GM19239 (cell line): ENCODE measurements around the gene RPUSD1.

ENCODE experiments used
- DNase-seq: peaks from one replicate; pipeline ENCODE4 v3.0.0; 2011; ENCODE audit warnings: low spot score; ENCODE audit not compliant: insufficient read length
- FAIRE-seq: peaks from 2 replicates; lab custom pipeline; 2011; peaks lifted over from hg19 to GRCh38; lab: Jason Lieb, UNC

The RPUSD1 gene

DNA sequence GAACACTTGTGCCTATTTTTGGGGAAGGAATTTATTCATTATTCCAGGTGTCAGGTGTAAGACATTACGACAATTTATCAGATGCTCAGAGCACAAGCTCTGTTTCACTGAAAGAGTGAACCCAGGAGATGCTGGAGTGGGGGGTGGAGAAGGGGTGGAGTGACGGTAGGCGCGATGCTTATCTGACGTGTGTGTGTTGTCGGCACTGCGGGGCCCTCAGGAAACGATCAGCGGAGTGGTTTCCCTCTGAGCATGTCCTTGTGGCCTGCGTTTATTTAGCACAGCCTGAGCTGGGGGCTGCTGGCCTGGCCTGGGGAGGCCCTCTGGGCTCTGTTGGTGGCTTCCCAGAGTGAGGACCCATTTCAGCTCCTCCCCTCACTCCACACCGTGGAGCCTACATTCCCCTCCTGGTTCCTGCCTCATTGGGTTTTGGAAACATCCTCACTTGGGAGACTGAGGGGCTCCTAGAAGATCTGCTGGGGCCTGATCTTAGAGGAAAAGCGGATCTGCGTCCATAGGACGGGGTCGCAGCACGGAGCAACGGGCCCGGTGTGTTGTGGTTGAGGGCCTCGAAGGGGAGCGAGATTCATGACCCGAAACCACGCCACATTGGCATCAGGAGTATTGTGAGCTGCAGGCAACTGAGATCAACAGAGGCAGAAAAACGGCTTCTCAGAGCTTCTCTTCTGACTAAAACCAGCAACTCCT lies 31.3 kb upstream of the RPUSD1 start:
- no peak for FAIRE-seq
- no peak for DNase-seq

DNA sequence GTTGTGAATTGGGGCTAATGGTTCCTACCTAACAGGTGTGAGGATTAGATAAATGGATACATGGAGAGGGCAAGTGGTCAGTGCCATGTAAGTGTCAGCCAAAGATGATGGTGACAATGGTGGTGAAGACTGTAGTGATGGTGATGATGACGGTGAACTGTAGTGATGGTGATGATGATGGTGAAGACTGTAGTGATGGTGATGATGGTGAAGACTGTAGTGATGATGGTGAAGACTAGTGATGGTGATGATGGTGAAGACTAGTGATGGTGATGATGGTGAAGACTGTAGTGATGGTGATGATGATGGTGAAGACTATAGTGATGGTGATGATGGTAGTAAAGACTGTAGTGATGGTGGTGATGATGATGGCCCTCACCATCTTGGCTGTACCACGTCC lies 30.4 kb upstream of the RPUSD1 start:
- FAIRE-seq (no peak), DNase-seq (no peak)

DNA sequence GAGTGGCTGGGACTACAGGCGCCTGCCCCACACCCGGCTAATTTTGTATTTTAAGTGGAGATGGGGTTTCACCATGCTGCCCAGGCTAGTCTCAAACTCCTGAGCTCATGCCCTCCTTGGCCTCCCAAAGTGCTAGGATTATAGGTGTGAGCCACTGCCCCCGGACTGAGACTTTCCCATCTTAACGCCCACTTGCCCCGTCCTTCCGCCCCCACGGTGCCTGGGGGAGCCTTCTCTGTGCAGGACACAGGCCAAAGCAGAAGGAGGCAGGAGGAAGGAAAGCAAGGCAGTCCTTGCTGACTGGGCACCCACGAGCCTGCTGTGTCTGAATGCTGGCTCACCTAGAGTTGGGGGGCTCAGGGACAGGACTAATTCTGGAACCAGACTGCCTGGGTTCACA lies 30.0 kb upstream of the RPUSD1 start:
- FAIRE-seq (no peak), DNase-seq (no peak)

DNA sequence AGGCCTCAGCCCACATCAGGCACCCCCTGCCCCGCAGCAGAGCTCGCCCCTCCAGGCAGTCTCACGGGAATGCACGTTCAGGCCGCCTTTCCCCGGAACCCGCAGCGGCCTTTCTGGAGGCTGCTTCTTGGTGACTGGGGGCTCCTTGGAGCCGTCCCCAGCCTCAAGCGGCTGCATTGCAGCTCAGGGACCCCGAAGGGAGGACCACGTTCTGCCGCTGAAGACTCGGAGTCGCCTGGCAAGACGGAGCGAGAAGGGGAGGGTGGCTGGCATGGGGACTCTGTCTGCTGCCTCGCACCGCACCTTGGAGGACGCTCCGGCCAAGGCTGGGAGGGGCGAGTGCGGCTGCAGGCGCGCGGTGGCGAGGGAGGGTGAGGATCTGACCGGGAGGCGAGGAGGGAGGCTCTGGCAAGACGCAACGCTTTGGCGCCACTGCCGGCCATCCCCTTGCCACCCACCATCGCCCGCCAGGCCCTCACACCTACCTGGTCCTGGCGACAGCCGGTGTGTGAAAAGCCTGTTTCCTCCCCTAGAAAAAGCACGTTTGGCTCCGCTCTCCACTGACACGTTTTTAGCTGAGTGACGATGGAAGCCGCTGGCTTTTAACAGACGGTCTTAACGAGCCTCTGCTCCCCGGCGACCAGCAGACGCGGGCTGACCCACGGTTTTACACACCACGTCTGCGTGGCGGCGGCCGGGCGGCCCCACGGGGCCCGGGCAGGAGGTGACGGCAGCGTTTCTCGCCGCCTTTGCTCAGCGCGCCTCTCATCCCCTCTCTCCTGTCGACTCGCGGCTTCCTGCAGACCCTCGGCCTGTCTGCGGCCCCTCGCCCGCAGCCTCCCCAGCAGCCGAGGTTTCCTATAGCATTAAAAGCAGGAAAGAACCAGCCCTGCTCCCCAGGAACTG lies 29.1 kb upstream of the RPUSD1 start:
- FAIRE-seq (no peak), DNase-seq (no peak)

DNA sequence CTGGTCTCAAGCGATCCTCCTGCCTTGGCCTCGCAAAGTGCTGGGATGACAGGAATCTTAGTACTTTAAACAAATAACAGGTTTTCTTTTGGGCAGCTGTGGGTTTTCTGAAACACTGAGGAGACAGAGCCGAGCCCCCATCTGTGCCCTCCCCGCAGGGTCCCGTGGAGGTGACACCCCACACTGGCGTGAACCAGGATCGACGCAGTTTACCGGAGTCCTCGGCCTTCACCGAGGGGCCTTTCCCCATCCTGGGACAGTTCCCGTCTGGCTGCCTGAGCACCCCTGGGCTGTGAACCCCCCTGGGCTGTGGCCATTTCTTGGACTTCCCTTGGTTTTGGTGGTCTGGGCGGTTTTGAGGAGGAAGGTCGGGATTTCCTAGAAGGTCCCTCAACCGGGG lies 27.7 kb upstream of the RPUSD1 start:
- FAIRE-seq (no peak), DNase-seq (no peak)

DNA sequence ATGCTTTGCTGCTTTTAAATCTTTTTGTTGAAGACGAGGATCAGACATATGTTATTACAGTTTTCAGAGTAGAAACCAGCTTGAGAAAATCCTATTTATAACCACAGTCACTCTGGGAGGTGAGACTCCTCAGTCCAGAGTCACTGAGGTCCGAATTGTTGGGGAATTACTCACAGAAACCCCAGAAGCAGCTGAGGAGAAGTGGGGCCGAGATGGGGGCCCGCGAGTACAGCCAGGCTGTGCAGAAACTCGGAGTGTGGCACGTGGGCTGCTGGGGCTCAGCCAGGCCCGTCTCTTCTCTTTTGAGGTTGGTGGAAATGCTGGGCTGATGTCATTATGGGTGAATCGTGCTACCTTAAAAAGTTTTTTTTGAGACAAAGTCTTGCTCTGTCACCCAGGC lies 26.8 kb upstream of the RPUSD1 start:
- DNase-seq (no peak), FAIRE-seq (no peak)

DNA sequence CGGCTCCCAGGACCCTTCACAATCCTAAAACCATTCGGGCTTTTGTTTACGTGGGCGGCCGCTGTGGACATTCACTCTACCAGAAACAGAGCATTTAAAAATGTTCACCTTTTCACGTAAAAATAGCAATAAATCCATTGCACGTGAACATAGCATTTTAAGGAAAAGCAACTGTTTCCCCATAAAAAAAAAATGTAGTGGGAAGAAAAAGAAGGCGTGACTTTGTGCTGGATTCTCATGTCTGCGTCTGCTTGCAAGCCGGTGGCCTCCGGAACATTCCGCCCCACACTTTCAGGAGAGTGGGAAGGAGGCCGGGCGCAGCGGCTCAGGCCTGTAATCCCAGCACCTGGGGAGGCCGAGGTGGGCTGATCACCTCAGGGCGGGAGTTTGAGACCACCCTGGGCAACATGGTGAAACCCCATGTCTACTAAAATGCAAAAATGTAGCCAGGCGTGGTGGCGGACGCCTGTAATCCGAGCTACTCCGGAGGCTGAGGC lies 25.8 kb upstream of the RPUSD1 start:
- no peak for DNase-seq
- FAIRE-seq: no peak

DNA sequence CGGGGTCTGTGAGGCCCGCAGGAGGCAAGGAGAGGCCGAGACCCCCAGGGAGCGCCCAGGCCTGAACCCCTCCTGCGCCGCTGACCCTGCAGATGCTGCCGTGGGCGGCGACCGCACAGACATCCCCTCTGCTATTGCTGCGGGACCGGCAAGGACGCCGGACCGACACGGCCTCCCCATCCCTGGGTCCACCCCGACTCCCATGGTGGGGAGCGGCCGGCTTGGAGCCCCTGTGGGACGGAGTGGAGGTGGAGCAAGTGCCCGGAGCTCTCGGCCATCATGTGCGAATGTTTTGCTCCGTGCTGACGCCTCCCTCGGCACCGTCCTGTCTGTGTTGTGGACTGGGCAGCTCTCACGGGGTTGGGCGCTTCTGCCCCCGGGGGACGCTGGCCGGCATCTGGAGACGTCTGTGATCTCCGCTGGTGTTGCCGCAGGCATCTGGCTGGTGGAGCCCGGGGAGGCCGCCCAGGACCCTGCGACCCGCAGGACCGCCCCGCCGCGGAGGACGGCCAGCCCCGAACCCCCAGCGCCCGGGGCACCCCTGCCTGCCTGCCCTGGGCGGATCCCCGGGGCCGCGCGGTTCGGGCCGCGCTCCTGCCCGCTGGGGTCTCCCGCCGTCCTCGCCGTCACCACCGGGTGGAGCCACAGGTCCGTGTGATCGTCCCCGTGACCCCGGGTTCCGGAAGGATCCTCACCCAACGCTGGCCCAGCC lies 25.2 kb upstream of the RPUSD1 start:
- FAIRE-seq: no peak
- no peak for DNase-seq

DNA sequence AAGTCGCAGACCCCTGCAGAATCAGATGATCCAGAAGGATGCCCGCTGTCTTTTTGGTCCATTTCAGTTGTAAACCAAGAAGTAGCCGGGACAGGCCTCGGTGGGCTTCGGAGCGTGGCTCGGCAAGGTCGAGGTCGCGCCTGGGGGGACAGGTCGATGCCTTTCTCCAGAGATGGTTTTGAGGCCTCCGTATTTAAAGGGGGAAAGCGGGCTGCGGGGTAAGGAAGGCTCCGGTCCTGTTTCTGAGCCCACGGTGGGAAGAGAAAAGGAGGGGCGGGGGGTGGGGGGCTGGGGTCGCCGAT lies 19.9 kb upstream of the RPUSD1 start:
- FAIRE-seq: no peak
- no peak for DNase-seq

DNA sequence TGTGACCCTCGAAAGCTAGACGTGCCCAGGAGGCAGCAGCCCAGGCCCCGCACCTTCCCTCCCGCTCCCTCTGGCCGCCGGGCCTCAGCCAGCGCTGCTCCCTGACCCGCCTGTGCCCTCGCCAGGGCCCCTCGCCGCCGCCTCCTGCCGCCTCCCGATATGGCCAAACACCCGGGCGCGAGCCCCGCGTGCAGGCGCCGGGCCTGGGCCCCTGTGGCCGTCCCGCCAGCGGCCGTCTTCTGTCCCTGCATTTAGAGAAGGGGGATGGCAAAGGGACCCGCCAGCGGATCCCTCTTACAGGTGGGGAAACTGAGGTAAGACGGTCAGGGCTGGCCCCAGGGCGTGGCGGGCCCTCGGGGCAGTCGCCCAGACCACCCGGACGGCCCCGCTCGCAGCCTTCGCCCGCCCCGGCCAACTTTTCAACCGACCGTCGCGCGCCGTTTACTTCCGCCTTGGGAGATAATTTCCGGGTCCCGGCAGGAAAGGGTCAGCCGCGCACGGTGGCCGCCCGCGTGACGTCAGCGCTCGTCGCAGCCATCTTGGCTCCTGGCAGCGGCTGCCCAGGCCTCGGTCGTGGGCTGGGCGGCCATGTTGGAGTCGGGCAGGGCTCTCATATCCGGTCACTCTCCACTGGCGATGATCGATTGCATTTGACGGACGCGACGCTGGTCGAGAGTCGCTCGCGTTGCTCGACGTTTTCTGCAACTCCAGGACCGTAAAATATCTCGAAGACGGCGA lies 19.3 kb upstream of the RPUSD1 start:
- FAIRE-seq (peak; percentile 79), DNase-seq (peak; percentile 98)

DNA sequence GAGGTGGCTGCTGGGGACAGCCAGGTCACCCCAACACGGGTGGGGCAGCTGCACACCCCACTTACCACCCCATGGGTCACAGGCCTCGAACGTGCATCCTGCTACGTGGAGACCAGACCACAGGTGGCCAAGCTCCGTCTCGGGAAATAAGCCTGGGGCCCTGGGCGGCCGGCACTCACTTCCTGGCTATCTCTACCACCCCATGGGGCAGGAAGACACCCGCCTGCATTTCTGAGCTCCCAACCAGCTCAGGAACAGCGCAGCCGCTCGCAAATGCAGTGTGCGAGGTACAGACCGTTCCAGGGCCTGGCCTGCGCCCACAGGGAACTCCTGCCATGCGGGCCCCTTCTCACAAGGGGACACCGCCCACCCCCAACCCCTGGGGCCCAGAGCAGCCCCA lies 17.3 kb upstream of the RPUSD1 start:
- FAIRE-seq (no peak), DNase-seq (no peak)

DNA sequence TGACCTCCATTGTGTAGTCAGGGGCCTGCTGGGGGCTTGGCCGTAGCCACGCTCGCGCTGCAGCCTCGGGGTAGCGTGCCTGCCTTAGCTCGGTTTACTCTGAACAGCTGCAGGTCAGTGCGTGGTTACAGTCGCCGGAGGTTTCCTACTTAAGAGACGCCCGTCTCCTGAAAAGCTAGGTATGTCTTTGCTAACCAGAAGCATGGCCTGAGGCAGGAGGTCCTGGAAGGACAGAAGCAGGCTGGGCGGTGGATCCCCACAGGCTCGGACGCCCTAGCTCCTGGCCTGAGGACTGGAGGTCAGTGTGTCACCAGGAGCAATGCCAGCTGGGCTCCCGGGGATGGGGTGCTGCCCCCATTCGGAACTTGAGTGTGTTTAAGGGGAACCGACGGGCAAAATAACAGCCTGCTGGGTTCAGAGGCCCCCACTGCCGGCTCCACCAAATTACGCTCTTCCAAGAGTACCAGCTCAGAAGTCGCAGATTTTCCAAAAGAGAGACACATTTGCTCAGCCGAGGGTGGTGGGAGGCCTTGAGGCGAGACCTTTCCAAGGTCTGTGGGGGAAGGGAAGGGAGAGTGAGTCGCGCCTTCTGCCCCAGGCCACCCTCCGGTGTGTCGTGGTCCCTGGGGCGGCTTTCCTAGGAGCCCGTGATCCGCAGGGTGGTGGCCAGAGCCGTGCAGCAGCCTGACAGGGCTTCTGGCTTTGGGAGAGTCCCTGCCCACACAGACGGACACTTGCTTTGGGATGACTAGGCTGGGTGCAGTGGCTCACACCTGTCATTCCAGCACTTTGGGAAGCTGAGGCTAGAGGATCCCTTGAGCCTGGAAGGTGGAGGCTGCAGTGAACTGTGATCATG lies 16.2 kb upstream of the RPUSD1 start:
- FAIRE-seq (no peak), DNase-seq (no peak)

DNA sequence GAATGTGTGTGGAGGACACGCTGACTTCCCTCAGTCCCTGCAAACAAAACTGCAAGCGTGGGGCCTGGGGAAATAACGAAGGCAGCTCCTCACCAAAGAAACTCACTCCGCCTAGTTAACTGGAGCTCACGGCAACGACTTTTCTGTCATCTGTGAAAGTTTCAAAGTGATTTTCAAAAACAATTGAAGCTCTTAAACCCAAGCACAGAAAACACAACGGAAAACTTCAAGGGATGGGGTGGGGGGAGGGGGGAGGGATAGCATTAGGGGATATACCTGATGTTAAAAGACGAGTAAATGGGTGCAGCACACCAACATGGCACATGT lies 15.5 kb upstream of the RPUSD1 start:
- no peak for DNase-seq
- no peak for FAIRE-seq

DNA sequence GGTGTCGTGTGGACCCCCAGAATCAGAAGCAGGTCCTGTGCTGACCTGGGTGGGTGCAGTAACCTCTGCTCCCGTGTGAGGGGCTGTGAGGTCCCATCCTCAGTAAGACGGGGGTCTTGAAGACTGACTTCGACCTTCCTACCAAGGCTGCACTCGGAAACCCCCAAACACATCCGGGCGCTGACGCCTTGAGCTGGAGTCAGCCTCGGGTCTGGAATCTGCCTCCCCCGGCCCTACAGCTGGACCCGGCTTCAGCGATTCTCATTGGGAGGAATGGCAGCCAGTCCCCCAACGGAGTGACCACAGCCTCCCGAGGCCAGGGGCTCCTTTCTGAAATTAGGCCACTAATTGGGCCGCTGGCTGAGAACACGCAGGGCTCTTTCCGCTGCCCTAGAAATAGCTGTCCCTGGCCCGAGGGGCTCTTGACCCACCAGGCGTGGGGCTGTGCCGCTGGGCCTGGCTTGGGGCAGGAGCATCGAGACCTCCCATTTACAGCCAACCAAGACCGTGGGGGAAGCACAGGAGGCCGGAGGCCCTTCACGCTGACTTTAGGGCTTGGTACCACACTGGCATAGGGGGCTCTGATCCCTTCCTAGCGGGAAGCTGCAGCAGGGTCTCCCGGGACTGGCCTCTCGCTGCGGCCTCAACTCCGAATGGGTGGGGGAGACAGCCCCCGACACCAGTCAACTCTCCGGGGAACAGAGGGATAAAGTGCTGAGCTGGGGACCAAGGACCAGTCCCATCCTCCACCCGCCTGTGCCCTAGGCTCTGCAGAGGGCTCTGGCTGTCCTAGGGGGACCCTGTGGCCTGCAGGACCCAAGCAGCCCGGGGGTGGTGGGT lies 15.0 kb upstream of the RPUSD1 start:
- FAIRE-seq (no peak), DNase-seq (no peak)

DNA sequence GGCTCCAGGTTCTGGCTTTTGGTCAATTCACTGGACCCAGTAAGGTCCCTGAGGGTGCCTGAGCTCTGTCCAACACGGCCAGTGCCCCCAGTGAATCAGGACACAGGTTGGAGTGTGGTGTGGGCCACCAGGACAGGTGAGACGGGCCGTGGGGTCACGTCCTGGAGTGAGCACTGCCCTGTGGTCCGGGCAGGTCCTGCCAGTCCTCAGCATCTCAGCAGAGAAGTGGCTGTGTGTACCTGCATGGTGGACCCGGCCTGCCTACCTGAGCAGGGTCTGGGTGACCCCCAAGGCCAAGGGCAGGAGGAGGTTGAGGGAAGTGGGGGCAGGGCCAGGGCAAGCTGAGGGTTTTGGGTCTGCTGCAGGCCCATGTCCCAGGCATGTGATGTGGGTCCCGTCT lies 14.3 kb upstream of the RPUSD1 start:
- DNase-seq (no peak), FAIRE-seq (no peak)

DNA sequence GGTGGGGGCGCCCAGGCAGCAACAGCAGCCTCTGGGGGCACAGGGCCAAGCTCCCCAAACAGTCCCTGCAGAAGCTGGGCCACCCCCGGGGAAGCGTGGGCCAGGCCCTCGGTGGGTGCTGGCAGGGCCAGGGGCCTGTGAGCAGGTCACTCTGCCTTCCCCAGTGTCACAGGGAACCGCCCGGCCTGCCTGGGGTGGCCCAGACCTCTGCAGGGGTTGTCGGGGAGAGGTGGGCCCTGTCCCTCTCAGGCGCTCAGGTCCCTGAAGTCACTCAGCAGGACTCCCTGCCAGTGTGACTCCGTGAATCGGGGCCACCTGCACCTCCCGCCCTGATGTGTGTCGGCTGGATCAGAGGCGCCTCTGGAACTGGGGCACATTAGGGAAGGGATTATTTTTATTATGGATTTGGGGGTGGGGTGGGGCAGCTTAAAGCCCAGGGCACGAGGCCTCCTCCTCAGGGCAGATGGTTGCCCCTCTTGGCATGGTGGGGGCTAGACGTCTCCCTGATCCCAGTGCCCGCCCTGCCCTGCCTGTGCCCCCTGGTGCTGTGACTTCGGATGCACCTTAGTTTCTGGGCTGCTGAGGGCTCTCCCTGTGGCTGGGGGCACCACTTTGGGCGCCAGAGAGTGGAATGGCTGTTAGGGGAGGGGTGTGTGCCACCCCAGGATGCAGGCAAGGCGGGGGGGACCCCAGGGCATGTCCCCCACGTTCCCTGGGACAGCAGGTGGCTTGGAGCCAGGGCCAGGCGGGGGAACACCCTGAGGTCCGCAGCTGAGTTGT lies 13.6 kb upstream of the RPUSD1 start:
- no peak for FAIRE-seq
- no peak for DNase-seq

DNA sequence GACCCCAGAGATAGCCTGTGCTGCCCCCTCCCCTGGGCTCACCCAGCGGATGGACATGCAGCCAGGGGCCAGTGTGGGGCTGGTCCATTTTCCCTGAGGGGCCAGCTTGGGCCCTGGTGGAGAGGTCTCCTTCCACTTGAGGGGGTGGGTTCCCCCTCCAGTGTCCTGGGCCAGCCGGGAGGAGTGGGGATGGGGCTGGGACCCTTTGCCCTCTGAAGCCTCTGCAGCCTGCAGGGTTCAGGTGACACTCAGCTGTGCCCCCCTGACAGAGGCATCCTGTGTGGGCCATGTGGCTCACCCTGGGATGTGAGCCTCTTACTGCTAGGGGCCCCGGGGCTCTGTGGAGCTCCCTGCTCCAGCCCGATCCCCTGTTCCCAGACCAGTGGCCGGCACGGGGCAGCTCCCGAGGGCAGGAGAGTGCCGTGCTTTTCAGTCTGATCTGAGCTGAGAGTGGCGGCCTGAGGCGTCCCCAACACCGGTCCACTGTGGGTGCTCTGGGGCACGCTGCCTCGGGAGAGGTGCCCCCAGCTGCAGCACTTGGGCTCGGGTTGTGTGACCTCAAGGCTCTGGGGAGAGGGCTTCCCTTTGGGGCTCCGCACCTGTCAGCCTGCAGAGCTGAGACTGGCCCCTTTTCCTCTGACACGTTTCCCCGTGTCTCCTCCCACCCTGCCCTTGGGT lies 12.8 kb upstream of the RPUSD1 start:
- FAIRE-seq (no peak), DNase-seq (no peak)
